SK-N-SH (cell line): ENCODE measurements around the gene P2RY12. TPM values are rescaled to one million over a fixed set of nuclear protein-coding genes. Genes with fewer than 3 reads are reported as not detected.

Experiments used
- CTCF ChIA-PET: fragments of 300-600, 350-600 bp; formaldehyde crosslinking; extraction: SDS; loops from one replicate; lab custom pipeline; 2021; lab: Yijun Ruan, JAX
- POLR2A ChIA-PET: fragments of 350-600 bp; sonication (Branson Sonifier 250); formaldehyde crosslinking; extraction: SDS; loops from one replicate; lab custom pipeline; 2020; ENCODE audit warnings: antibody characterized with exemption, inconsistent platforms; lab: Yijun Ruan, JAX
- DNase-seq: peaks from one replicate; pipeline ENCODE4 v3.0.0; 2012
- H2AFZ ChIP-seq: fragments of 200-600 bp; sonication (generic); 2 replicates; pipeline ENCODE4 v1.8.1; 2016; ENCODE audit warnings: antibody characterized with exemption, mild to moderate bottlenecking, low read depth
- H3F3A ChIP-seq: fragments of 200-600 bp; sonication (generic); replicated peaks from 2 replicates; pipeline ENCODE3; 2016; ENCODE audit warnings: antibody characterized with exemption, mild to moderate bottlenecking; ENCODE audit not compliant: insufficient read depth
- H3K27ac ChIP-seq, 2 experiments: fragments of 200-500 bp in 1 of 2; fragments of 200-600 bp in 1 of 2; sonication (Bioruptor generic) in 1 of 2; sonication (generic), shearing (Covaris generic) in 1 of 2; 2 replicates each; pipeline versions ENCODE4 v1.5.1 to v1.6.1; 2014 to 2016; ENCODE audit warnings: low read depth in 2 of 2, inconsistent platforms in 1 of 2, low read length in 1 of 2, mild to moderate bottlenecking in 1 of 2, mixed read lengths in 1 of 2
- H3K27me3 ChIP-seq: fragments of 200-600 bp; sonication (generic), shearing (Covaris generic); 2 replicates; pipeline ENCODE4 v1.6.1; 2016; ENCODE audit warnings: mixed run types; ENCODE audit not compliant: insufficient read depth
- H3K36me3 ChIP-seq, 2 experiments: fragments of 200-500 bp in 1 of 2; fragments of 200-600 bp in 1 of 2; sonication (Bioruptor generic) in 1 of 2; sonication (generic) in 1 of 2; replicated peaks in 1 of 2; 2 replicates each; pipeline versions ENCODE3 to v1.5.1; 2014 to 2016; ENCODE audit warnings: low read length in 1 of 2, mild to moderate bottlenecking in 1 of 2; ENCODE audit not compliant: insufficient read depth in 2 of 2, control insufficient read depth in 1 of 2
- H3K4me1 ChIP-seq, 2 experiments: fragments of 200-500 bp in 1 of 2; fragments of 200-600 bp in 1 of 2; sonication (Bioruptor generic) in 1 of 2; sonication (generic), shearing (Covaris generic) in 1 of 2; 2 replicates each; pipeline versions ENCODE4 v1.5.1 to v1.6.1; 2014 to 2016; ENCODE audit warnings: low read depth in 1 of 2, low read length in 1 of 2, mixed run types in 1 of 2; ENCODE audit not compliant: insufficient read depth in 2 of 2, control insufficient read depth in 1 of 2
- H3K4me2 ChIP-seq: fragments of 200-600 bp; sonication (generic), shearing (Covaris generic); 2 replicates; pipeline ENCODE4 v1.6.1; 2017; ENCODE audit warnings: mixed run types
- H3K4me3 ChIP-seq, 2 experiments: fragments of 200-500 bp in 1 of 2; fragments of 200-600 bp in 1 of 2; sonication (Bioruptor generic) in 1 of 2; sonication (generic), shearing (Covaris generic) in 1 of 2; 2 replicates each; pipeline versions ENCODE4 v1.5.1 to v1.8.1; 2014 to 2016; ENCODE audit warnings: low read depth in 2 of 2, inconsistent platforms in 1 of 2, low read length in 1 of 2, mild to moderate bottlenecking in 1 of 2, mixed read lengths in 1 of 2, moderate library complexity in 1 of 2
- H3K79me2 ChIP-seq: fragments of 200-600 bp; sonication (generic); 2 replicates; pipeline ENCODE4 v1.8.1; 2017; ENCODE audit warnings: mild to moderate bottlenecking; ENCODE audit not compliant: insufficient read depth
- H3K9ac ChIP-seq: fragments of 200-600 bp; sonication (generic); 2 replicates; pipeline ENCODE4 v1.6.1; 2017; ENCODE audit warnings: mixed run types
- H3K9me2 ChIP-seq: fragments of 200-600 bp; sonication (generic); 2 replicates; pipeline ENCODE4 v1.6.1; 2017; ENCODE audit warnings: mixed run types
- H3K9me3 ChIP-seq: fragments of 200-600 bp; sonication (generic); 2 replicates; pipeline ENCODE4 v1.6.1; 2017; ENCODE audit warnings: mixed run types, mild to moderate bottlenecking, moderate library complexity
- H4K20me1 ChIP-seq: fragments of 200-600 bp; sonication (generic); 2 replicates; pipeline ENCODE4 v1.6.1; 2017; ENCODE audit warnings: mild to moderate bottlenecking, mixed run types; ENCODE audit not compliant: insufficient read depth
- ELF1 ChIP-seq: IDR thresholded peaks from 2 replicates; pipeline ENCODE4 v1.4.0; 2012
- EZH2phosphoT487 ChIP-seq: fragments of 200-600 bp; sonication (generic); IDR thresholded peaks from 2 replicates; pipeline ENCODE4 v1.6.1; 2017; ENCODE audit warnings: low read depth, mixed run types, mild to moderate bottlenecking, antibody characterized with exemption, moderate library complexity, borderline replicate concordance
- FOXJ3 ChIP-seq: sonication (generic); formaldehyde crosslinking; IDR thresholded peaks from 2 replicates; pipeline ENCODE4 v1.5.1; 2020; ENCODE audit warnings: mild to moderate bottlenecking, missing genetic modification reagents
- FOXM1 ChIP-seq: IDR thresholded peaks from 2 replicates; pipeline ENCODE4 v1.4.0; 2012; ENCODE audit warnings: low read depth, mild to moderate bottlenecking
- GABPA ChIP-seq: IDR thresholded peaks from 2 replicates; pipeline ENCODE4 v1.4.0; 2012; ENCODE audit warnings: low read depth, mild to moderate bottlenecking
- JUND ChIP-seq: IDR thresholded peaks from 2 replicates; pipeline ENCODE4 v1.4.0; 2012
- MEF2A ChIP-seq: IDR thresholded peaks from 2 replicates; pipeline ENCODE4 v1.4.0; 2012; ENCODE audit warnings: low read depth, borderline replicate concordance
- RAD21 ChIP-seq: IDR thresholded peaks from 2 replicates; pipeline ENCODE4 v1.6.1; 2012; ENCODE audit warnings: mild to moderate bottlenecking, low read length
- RFX5 ChIP-seq: IDR thresholded peaks from 2 replicates; pipeline ENCODE4 v1.6.1; 2012; ENCODE audit warnings: mild to moderate bottlenecking, improper control_type of control experiment, low read length
- RXRA ChIP-seq: IDR thresholded peaks from 2 replicates; pipeline ENCODE4 v1.4.0; 2012; ENCODE audit warnings: low read depth, mild to moderate bottlenecking, borderline replicate concordance
- SIN3A ChIP-seq: IDR thresholded peaks from 2 replicates; pipeline ENCODE4 v1.6.1; 2012; ENCODE audit warnings: low read depth, mild to moderate bottlenecking, low read length, moderate library complexity, borderline replicate concordance
- SMC3 ChIP-seq: IDR thresholded peaks from 2 replicates; pipeline ENCODE4 v1.6.1; 2012; ENCODE audit warnings: low read depth, low read length, improper control_type of control experiment
- TCF12 ChIP-seq: IDR thresholded peaks from 2 replicates; pipeline ENCODE4 v1.4.0; 2012
- WGBS: methylation state at CpG from one replicate; pipeline ENCODE4 v1.1.6; 2017; ENCODE audit warnings: low lambda C conversion rate; 5-methylcytosine and 5-hydroxymethylcytosine counted together
- polyA plus RNA-seq, 3 experiments: library from polyadenylated mRNA; depleted of rRNA; stranded (reverse); fragments of >200 nt; gene quantifications; 2 replicates each; pipeline ENCODE4 v1.2.3, GENCODE V29; 2012
- TF ChIP-seq, protein P1 (sequence below): IDR thresholded peaks from 2 replicates; pipeline ENCODE4 v1.6.1; 2012; ENCODE audit warnings: mild to moderate bottlenecking, low read depth, low read length, moderate library complexity
- TF ChIP-seq, protein P2 (sequence below): fragments of 150-350 bp; IDR thresholded peaks from 2 replicates; pipeline ENCODE4 v1.6.1; 2017; ENCODE audit warnings: antibody characterized with exemption, low read length, low read depth, borderline replicate concordance
- TF ChIP-seq, protein P3 (sequence below): fragments of 200-600 bp; sonication (generic); IDR thresholded peaks from 2 replicates; pipeline ENCODE4 v1.6.1; 2017; ENCODE audit warnings: antibody characterized with exemption, mild to moderate bottlenecking, moderate library complexity

Gene P2RY12
- polyA plus RNA-seq, 1 of the 3 experiments (the other 2 are of a cell fraction): not detected

DNA sequence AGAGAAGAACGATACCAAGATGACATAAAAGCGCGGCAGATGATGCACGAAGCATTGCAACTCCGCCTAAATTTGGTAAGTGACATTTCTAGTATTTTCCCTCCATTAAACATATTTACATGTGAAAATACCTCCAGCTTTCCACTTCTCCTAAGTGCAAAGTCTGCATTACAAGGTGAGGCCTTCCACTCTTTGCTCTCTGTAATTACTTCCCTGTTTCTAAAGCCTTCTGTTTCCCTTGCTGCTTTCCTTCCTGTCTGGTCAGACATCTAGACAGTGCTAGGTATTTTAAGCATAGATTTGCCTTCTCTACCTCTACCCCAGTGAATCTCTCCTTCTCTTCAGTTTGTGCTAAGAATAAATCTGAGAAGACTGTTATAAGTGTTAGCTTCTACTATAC is 1.9 kb downstream of the P2RY12 start:
- H3K79me2 ChIP-seq: no peaks in the 10 kb centered on the region
- H3K36me3 ChIP-seq: no peaks in the 10 kb centered on the region
- ChIA-PET CTCF (no interaction called here), POLR2A (no interaction called here)
- H3K27ac ChIP-seq: no peak overlapping the region
- 90% methylated on average over 5 of the region's 5 CpGs for WGBS
- no peaks in the 10 kb centered on the region for H3F3A ChIP-seq
- no peak for DNase-seq
- TF ChIP-seq JUND (no peak), RAD21 (no peak), RFX5 (no peak), TCF12 (no peak), MEF2A (no peak), FOXJ3 (CRISPR knock-in tag) (no peak), EZH2phosphoT487 (no peak), GABPA (no peak), RXRA (no peak), SIN3A (no peak), ELF1 (no peak)
- TF ChIP-seq, protein P1, sequence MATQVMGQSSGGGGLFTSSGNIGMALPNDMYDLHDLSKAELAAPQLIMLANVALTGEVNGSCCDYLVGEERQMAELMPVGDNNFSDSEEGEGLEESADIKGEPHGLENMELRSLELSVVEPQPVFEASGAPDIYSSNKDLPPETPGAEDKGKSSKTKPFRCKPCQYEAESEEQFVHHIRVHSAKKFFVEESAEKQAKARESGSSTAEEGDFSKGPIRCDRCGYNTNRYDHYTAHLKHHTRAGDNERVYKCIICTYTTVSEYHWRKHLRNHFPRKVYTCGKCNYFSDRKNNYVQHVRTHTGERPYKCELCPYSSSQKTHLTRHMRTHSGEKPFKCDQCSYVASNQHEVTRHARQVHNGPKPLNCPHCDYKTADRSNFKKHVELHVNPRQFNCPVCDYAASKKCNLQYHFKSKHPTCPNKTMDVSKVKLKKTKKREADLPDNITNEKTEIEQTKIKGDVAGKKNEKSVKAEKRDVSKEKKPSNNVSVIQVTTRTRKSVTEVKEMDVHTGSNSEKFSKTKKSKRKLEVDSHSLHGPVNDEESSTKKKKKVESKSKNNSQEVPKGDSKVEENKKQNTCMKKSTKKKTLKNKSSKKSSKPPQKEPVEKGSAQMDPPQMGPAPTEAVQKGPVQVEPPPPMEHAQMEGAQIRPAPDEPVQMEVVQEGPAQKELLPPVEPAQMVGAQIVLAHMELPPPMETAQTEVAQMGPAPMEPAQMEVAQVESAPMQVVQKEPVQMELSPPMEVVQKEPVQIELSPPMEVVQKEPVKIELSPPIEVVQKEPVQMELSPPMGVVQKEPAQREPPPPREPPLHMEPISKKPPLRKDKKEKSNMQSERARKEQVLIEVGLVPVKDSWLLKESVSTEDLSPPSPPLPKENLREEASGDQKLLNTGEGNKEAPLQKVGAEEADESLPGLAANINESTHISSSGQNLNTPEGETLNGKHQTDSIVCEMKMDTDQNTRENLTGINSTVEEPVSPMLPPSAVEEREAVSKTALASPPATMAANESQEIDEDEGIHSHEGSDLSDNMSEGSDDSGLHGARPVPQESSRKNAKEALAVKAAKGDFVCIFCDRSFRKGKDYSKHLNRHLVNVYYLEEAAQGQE: no peak
- TF ChIP-seq, protein P2, sequence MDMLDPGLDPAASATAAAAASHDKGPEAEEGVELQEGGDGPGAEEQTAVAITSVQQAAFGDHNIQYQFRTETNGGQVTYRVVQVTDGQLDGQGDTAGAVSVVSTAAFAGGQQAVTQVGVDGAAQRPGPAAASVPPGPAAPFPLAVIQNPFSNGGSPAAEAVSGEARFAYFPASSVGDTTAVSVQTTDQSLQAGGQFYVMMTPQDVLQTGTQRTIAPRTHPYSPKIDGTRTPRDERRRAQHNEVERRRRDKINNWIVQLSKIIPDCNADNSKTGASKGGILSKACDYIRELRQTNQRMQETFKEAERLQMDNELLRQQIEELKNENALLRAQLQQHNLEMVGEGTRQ: no peak
- H3K27me3 ChIP-seq: no peaks in the 10 kb centered on the region; the same call in 1 of the 2 replicates
- no peak overlapping the region for H3K4me3 ChIP-seq
- H3K4me1 ChIP-seq: peaks cover 0 to 5% of the 10 kb centered on the region in 2 experiments; a peak in 1 of 4 replicates
- H3K9me3 ChIP-seq: no peaks in the 10 kb centered on the region
- no peak overlapping the region for H2AFZ ChIP-seq
- no peaks in the 10 kb centered on the region for H4K20me1 ChIP-seq
- no peak overlapping the region for H3K9ac ChIP-seq
- H3K4me2 ChIP-seq: no peak overlapping the region
- H3K9me2 ChIP-seq: no peaks in the 10 kb centered on the region; the same call in 1 of the 2 replicates

DNA sequence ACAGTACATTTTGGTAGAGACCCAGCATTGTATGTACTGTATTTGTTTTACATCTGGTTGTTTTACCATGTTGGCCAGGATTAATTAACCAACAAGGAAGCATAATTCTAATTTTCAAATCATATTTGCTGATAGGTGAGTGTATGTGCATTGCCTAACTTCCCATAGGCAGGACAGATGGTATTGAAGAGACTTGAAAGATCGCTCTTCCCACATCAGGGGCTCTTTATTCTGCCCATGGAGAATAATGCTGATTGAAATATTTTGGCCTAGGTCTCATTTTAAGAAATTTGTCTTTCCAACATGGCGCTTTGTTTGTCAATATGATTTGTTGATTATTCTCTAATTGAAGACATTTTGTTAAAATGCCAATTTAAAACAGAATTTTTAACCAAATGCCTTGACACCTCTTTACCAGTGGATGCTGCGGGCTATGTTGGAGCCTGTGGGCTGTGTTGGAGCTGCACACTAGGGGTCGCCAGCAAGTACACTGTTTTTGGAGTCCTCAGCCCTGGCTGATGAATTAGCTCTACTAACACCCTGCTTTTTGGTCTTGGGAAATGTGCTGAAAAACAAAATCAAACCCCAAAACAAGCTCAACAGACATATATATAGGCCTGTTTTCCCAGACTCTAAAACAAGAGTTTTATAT is 5.3 kb downstream of the P2RY12 start:
- H3K4me1 ChIP-seq: peaks cover 0 to 5% of the 10 kb centered on the region in 2 experiments; a peak in 1 of 4 replicates
- no peak overlapping the region for H2AFZ ChIP-seq
- H4K20me1 ChIP-seq: no peaks in the 10 kb centered on the region
- no peaks in the 10 kb centered on the region; the same call in 1 of the 2 replicates for H3K27me3 ChIP-seq
- H3K9me3 ChIP-seq: 0 out of 2 replicates have a peak, but pooled peaks cover 8% of the 10 kb centered on the region
- H3K79me2 ChIP-seq: no peaks in the 10 kb centered on the region
- no peaks in the 10 kb centered on the region for H3K9me2 ChIP-seq
- ChIA-PET CTCF (interaction anchor here (1.3 kb wide), 1 partner anchor 20 kb away, joined by 3 read pairs; no protein-coding TSS in a partner anchor), POLR2A (no interaction called here)
- no peak overlapping the region for H3K9ac ChIP-seq
- H3K4me2 ChIP-seq: no peak overlapping the region
- DNase-seq: peak; percentile 8
- H3F3A ChIP-seq: no peaks in the 10 kb centered on the region
- H3K36me3 ChIP-seq: no peaks in the 10 kb centered on the region
- no peak overlapping the region for H3K27ac ChIP-seq
- TF ChIP-seq, protein P3, sequence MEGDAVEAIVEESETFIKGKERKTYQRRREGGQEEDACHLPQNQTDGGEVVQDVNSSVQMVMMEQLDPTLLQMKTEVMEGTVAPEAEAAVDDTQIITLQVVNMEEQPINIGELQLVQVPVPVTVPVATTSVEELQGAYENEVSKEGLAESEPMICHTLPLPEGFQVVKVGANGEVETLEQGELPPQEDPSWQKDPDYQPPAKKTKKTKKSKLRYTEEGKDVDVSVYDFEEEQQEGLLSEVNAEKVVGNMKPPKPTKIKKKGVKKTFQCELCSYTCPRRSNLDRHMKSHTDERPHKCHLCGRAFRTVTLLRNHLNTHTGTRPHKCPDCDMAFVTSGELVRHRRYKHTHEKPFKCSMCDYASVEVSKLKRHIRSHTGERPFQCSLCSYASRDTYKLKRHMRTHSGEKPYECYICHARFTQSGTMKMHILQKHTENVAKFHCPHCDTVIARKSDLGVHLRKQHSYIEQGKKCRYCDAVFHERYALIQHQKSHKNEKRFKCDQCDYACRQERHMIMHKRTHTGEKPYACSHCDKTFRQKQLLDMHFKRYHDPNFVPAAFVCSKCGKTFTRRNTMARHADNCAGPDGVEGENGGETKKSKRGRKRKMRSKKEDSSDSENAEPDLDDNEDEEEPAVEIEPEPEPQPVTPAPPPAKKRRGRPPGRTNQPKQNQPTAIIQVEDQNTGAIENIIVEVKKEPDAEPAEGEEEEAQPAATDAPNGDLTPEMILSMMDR: peak; percentile 65
- TF ChIP-seq SMC3 (peak; percentile 32; the same call in 1 of the 2 replicates), FOXM1 (no peak), RAD21 (peak; percentile 39)
- TF ChIP-seq, all 33 proteins: peak for 3
- no peak overlapping the region; a peak in 1 of 4 replicates for H3K4me3 ChIP-seq
- WGBS: 58% methylated on average over 4 of the region's 4 CpGs
